HG03354 (cell line): ENCODE data around the gene ARHGAP26.

ENCODE experiments used
- ATAC-seq: cut with Tn5 transposase; IDR thresholded peaks from one replicate; pipeline ENCODE4 v1.9.1; 2021; ENCODE audit warnings: mild to moderate bottlenecking; ENCODE audit not compliant: unreplicated experiment, poor library complexity, severe bottlenecking

The ARHGAP26 gene

DNA sequence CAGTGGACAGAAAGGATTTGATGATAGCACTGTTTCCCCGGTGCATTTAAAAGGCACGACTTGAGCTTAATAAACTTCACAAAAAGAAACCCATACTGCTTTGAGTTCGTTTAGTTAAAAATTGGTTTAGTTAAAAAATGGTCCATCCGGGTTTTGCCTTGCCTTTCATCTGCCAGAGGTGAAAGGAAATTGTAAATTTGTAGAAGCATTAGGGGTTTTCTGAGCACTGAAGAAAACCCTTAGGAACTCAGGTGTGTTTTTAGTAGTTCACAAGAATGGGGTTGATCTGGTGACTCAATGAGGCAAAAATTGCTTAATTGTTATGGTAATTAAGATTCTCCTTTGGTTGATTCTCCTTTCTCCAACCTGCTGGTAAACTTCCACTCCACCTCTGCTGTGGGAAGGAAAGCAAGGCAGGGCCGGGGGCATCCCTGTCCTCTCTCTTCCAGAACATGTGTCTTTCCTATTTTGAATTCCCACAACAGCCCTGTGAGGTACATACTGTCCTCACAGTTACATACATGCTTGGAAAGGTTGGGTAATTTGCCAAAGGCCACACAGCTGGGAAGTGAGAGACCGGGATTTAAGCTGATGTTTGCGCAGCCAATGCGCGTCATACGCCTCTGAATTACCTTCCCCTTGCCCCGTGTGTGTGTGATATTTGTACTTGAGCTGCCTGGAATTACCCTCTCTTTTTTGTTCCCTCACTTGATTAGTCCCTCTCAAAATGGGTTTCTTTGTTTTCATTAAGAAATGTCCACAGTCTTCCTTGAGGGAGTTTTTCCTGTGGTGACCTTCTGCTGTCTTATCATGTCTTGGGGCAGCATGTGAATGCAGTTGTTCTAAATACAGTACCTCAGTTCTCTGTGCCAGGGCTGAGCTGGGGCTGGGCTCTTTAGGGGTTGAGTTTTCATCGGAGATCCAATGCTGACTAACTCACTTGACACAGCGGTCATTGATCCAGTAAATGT lies 94.4 kb downstream of the ARHGAP26 start:
- no peak for ATAC-seq

DNA sequence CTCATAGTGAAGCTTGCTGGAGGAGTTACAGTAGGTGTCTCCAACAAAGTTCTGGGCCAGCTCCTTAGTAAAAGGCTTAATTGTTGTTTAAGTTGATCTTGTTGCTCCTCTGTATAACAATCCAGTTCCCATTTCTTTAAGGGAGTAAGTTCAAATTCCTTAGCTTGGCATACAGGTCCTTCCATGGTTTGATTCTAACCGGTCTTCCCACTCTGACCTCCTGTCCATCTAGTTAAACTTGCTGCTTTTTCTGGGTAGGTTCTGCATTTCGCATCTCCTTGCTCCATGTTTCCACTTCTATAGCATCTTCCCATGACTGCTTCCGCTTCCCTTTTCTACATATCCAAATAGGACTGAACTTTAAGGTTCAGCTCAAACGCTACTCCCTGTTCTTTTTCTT lies 95.5 kb downstream of the ARHGAP26 start:
- ATAC-seq = no peak

DNA sequence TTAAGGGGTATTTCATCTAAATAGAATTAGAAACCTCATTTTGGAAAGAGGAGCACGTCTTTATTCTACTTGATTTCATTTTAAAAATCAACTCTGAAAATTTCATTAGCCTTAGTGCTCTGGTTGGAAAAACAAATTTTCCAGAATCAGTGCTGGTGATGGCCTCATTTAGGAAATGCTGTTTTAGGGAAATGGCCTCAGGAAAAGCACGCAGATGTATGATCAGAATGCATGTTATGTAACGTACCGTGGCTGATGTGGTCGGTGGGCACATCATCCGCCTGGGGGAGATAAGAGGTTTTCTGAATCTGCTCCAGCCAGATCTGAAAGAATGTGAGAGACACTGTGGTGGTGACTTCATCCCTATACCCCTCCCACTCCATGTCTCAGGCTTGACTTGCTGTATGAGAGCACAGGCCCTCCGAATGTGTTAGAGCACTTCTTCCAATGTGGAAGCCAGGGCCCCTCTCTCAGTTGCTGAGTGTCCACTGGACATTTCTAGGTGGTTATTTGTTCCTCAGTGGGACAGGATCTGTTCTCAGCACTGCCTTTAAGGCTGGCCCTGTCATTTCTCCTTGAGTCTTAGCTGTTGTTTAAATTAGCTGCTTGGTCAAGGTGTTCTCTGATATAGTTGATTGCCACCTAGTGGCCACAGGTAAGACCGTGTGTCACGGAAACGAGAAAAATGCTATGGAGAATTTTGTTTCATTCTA lies 96.5 kb downstream of the ARHGAP26 start:
- ATAC-seq = peak; percentile 87

DNA sequence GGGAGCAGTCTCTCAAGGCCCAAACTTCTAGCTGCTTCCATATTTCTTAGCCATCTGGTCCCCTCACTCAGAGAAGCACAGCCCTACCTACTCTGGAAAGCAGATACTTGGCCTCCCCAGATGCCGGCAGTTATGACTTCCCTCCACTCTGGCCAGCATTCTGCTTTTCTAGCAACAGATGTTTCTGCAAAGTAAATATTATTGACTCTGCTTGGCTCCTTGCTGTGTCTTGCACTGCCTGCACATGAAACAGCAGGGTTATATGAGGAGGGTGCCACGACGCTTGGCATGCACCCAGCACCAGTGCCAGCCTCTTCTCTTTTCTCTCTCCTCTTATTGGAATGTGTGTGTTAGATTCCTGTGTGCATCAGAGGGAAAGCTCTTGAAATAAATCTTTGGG lies 99.7 kb downstream of the ARHGAP26 start:
- no peak for ATAC-seq

DNA sequence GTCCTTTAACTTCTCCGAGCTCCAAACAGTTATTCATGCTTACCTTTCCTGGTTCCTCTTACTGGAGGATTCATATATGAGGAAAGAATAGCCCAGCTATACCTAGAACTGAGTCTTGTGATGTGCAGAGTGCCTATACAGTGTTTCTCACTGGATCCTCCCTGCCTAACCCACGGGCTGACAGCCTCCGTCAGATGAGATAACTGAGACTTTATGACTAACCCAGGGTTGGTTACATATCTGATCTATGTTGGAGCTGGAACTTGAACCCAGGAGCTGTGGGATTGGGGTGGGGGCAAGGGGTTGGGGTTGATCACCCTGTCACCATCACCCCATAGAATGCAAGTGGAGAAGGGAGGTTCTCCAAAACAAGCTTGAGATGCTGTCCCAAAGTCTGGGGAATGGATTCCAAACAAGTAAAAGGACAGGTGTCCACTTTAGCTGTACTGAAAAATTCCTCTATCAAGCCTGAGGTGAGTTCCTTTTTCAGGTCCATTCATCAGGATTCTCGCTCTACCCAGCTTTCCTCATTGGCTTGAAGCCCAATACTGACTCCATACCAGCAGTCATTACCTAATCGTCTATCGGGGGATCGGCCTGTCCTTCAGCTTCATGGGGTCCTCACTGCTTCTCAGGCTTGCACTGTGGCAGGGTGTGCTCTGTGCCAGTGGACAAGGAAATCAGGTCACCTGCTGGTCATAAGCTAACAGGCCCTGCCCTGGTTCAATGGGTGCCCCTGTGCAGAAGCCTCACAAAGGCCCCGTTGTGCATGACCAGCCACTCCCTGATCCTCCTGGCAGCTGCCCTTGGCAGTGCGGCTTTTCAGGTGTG lies 100.6 kb downstream of the ARHGAP26 start:
- no peak for ATAC-seq

DNA sequence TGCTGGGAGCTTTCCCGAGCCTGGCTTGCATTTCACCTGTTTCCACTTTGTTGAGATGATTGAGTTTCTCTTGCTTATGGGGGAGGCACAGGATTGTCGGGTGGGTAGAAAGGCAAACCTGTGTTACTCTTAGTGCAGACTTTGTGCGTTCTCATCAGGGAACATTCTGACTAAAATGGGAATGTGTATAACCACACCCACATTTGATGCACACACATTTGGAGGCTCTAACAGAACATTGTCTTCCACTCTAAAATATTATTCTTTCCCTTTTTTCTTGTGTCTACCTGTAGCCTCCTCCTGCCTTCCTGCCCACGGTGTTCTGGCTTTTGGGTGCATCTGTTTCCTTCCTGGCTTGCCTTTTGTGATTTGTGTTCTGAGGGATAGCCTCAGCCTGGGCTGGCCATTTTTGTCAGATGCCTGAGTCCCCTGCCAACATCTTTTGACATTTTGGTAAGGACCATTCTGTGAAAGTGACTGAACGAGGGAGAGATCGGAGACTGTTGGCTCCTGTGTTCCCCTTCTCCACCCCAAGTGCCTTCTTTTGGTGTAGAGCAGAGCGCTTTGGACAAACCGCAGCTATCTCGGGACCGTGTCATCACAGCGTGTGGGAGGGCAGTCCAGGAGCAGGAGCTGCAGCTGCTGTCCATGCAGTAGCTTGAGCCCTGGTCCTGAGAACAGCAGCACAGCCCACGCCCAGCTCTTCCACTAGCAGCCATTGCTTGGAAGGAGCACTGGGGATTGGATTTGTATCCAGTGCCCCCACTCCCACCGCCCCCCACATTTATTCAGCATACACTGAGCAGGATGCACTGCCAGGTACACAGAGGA lies 101.4 kb downstream of the ARHGAP26 start:
- ATAC-seq = no peak

DNA sequence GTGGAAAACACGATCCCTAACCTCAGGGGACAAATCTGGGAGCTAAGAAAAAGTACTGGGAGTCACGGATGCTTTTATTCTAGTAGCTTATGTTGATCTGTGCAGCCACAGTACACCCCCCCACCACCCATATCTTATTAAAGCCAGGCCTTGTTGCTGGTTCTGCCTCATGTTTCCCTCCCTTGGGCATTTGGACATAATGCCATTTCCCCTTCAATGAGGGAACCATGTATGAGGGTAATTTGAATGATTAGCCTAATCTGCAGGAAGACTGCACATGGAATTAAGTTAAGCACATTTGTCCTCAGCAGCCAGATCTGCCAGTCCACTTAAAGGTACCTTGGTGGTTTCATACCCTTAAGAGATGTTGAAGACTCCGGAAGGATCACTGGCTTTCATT lies 102.0 kb downstream of the ARHGAP26 start:
- no peak for ATAC-seq

DNA sequence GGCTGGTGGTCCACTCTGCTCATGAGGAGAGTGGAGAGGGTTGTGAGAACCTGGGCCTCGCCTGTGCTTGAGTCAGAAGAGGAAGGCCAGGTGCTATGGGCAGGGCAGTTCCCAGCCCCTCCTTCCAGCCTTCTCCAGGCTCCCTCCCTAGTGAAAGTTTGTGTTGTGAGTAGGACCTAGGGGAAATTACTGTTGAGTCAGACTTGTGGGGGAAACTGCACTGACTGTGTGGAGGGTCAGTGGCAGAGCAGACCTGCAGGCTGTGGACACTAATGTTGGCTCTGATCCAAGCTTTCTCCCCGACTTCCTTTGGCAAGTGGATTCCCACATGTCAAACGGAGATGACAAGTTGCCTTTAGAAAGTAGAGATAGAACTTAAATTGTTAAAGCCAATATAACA lies 102.6 kb downstream of the ARHGAP26 start:
- no peak for ATAC-seq

DNA sequence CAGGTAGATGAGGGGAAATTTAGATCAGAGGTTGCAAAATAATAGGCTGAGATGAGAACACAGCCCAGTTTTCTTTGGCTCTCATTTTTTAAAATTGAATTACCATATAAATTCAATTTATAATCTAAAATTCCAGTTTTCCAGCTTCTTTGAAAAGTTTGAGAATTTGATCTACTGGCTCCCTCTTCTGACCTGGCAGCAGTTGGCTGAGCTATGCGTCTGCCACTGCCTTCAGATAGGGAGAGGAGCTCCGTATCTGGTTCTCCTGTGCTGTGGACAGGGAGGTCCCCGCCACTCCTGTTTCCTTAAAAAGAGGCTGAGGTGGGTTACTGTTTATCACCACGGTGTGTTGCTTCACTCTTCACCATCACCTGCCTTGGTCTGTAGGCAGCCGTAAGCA lies 103.7 kb downstream of the ARHGAP26 start:
- no peak for ATAC-seq

DNA sequence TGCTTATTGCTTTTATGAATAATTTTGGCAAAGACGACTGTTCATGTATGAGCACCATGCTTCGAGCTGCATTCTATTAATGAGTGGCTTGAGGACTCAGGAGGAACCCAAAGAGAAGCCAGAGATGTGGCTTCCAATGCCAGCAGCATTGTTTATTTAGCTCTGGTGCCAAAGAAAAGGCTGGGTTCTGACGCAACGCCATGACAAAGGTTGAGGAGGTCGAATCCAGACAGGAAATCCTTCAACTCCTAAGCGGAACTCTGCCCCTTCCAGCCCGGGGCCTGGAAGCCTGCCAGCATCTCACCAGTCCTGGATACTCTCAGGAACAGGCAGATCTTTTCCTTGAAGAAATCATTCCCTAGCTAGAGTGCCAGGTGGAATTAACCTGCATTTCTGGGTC lies 104.4 kb downstream of the ARHGAP26 start:
- no peak for ATAC-seq

DNA sequence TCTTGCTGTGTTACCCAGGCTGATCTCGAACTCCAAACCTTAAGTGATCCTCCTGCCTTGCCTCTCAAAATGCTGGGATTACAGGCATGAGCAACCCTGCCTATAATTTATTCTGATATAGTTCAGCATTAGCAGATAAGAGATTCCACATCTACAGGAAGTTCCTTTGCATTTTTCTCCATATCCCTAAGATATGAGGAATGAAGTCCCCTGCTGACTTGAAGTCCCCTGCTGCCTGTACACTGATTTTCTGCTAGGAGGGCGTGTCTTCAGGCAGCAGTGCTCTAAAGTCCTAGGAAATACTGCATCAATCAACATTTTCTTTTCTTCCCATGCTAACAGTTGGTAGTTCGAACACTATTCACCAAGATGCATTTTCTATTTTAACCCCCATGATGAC lies 105.8 kb downstream of the ARHGAP26 start:
- no peak for ATAC-seq

DNA sequence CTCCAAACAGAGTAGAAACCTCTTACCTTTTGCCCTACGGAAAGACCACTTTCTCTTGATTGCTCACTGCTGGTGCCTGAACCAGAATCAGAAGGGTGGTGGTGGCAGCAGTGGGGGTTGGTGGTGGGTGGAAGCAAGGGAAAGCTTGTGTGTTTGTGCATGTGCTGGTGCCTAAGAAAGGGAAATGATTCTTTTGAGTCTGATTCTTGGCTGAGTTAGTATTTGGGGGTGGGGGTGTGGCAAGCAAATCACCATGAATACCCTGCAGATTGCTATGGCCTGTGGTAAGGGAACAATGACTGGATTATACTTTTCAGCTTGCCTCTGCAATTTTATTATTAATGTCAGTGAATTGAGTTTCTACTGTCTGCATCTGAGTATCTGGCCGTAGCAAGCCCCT lies 106.6 kb downstream of the ARHGAP26 start:
- ATAC-seq = no peak

DNA sequence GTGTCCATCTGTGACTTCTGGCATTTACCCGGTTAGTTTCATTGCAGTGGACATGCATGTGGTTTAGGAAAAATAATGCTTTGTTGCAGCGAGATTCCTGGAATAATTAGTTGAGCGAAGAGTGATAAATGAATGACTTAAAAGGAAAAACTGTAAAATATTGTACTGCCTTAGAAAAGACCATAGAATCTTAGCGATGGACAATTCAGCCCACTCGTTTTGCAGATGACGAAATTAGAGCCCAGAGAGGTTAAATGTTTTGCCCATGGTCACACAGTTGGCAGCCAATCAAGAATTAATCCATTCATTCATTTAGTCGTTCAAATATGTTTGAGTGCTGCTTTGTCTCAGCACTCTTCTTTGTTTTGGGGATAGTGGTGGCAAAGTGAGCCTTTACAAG lies 107.9 kb downstream of the ARHGAP26 start:
- ATAC-seq = no peak

DNA sequence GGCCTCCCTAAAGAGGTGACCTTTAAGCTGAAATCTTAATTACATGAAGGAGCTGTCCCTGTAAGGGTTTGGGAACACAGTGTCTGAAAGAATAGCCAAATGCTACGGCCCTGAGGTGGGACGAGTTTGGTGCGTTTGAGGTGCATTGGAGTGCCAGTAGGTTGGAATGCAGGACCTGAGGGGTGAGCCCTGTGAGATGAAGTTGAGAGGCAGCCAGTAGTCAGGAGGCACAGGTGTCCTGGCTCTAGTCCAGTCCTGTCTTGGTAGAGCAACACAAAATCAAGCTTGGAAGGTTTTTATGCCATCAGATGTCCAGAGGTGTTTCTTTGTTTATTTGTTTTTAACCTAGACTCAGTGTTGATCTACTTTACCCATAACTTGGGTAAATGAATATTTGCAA lies 108.5 kb downstream of the ARHGAP26 start:
- ATAC-seq = no peak

DNA sequence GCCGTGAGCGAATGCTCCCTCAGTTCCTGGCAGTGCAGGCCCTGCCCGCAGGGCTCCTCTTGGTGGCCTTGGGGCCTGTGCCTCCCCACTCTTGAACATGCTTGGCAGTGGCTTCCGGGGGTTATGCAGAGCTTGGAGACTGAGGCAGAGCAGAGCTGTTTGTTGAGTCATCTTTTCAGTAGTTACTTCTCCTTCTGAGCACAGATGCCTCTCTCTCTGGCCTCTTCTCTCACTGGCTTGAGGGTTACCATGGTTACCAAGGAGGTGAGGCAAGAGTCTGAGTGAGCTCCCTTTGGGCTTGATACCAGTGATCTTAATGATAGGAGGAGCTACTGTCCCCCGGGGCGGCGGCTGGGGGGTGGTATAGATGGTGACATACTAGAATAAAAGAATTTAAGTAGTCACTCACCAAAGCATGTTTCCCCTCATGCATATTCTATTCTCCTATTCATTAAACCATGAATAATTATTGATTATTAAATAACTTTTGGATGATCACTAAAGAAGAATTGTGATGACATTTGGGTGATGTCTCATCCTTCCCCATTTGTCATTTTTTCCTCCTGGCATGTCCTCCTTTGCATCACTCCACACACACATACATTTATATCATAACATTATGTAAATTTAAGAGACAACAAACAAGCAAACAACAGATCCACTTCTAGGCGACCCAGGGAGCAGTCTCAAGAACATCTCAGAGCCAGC lies 111.1 kb downstream of the ARHGAP26 start:
- peak; percentile 72 for ATAC-seq

DNA sequence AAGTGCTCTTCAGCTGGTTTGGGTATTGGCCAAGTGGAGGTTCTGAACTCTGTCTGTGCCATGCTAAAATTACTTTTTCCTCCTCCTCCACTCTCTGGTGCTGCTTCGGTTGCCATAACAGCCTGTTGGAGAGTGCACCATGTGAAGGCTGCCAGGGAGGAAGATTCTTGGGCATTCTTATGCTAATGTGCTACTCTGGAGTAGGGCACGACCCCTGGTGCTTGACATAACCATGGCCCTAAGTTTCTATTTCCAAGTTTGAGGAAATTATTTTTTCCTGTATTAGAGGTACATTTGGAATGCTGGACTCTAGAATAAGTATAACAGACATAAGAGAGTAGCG lies 111.6 kb downstream of the ARHGAP26 start:
- no peak for ATAC-seq

DNA sequence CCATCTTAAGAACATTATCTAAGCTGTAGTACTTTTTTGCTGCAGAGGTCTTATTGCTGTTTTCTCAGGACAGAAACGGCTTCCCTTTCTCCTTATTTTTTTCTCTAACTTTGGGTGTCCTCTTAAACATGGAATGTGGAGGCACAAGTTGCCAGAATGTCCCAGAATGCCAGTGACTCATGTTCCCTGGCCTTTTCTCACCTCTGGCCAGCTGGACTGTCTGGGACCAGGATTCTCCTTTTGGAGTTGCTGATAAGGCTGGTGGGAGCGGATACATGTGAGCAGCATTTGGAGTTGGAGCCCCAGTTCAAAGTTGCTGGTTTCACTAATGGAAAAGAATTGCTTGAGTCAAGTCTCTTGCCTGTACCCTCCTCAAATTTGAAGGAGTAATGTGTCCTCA lies 112.8 kb downstream of the ARHGAP26 start:
- ATAC-seq = no peak

DNA sequence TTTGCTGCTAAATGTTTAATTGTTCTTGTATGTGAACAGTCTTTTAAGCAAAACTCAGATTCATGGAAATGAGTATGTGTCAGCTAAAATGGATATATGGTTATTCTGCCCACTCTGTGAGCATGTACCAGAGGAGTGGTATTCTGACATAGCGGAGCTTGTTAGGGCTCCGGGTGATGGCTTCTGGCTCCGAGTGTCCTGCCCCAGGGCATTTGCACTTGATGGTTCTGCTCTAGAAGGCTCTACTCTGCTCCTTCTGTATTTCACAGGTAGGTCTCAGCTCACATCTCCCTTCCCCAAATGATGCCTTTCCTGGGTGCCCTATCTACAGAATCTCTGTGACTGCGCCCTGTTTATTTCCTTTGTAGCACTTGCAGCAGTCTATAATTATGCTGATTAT lies 113.3 kb downstream of the ARHGAP26 start:
- ATAC-seq = no peak

DNA sequence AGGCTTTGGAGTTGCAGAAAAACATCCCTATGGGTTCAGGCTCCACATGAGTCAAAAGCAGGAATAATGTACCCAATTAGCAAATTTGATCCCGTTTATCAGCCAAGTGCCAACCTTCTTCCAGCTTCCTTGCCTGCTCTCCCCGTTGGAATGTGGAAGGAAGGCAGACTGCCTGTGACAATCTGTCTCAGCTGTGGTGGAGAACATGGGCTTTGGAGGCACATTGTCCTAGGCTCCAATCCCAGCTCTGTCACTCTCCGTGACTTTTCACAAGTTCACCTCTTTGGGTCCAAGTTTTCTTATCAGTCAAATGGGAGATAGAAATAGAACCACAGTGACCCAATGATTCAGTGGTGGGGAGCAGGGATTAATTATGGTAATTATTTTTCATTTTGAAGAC lies 113.9 kb downstream of the ARHGAP26 start:
- ATAC-seq = no peak
